Measurements from ENCODE around the gene C4BPB.

Gene C4BPB

DNA sequence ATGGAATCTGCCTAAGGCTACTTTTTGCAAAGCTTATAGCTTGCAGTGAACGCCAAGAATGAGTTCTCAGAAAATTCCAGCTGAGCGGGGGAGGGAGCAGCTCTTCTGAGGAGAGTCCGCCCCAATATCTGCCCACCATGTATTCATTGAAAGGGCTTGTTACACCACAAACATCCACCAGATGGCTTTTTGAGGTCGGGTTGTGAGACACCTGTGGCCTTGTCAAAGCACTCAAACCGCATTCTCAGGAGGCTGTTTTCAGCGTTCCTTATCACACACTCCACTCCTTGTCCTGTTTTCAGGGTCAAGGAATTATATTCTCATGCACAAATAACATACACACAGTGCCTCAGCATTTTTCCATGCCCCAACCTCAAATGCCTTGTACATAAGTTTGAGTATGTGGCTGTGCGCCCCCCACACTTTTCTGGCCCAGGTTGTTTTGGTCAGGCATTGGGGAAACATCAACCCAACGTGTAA lies 3.9 kb upstream of the C4BPB start:
- peak; percentile 17 to 33 for DNase-seq (ENCODE audit: low read depth in 2 of 2)

- no peak for DNase-seq (ENCODE audit: low read depth in 2 of 2)
Observed at GRCh38 chr1:207085887-207086286, 2.8 kb upstream of the C4BPB start.

DNA sequence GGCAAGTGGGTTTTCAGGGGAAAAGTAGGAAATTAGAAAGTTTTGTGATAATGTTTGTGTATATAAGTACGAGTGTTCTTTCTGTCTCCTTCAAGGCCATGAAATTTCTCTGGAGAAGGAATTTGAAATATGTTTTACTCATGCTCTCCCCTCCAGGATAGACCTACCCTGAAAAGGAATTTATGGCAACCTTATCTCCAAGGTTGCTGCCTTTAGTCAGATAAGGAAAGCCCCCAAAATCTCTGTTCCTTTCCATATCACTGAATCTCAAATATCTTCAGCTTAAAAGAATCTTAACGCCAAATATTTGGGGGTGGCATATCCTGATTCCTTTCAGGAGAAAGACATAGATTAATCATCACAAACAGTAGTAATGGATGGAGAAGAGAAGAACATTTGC lies 499 bp upstream of the C4BPB start:
- no peak for DNase-seq (ENCODE audit: low read depth in 2 of 2)

DNA sequence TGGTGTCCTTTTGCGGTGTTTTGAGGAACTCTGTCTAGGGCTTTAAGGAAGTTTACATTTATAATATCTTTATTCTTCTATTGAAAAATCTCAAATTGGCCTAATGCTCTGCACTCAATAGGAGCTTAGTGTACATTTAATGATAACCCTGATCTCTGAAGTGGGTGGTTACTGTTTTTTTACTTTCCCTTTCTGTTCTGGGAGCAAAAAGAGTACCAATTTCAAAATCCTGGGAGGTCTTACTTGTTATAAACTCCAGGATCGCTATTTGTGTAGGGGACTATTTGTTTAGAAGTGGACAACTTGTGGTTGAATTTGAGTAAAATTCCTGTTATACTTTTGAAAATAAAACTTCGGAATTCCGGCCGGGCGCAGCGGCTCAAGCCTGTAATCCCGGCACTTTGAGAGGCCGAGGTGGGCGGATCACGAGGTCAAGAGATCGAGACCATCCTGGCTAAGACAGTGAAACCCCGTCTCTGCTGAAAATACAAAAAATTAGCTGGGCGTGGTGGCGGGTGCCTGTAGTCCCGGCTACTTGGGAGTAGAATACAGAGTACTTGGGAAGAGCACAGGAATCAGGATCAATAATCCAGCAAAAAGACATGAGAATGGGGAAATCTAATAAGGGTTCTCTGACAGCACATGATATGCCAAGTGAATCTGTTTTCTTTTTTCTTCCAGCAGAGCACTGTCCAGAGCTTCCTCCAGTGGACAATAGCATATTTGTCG lies 1.1 kb downstream of the C4BPB start:
- DNase-seq (ENCODE audit: low read depth in 2 of 2): no peak

- no peak for DNase-seq (ENCODE audit: low read depth in 2 of 2)
Observed at GRCh38 chr1:207091200-207091908, 2.7 kb downstream of the C4BPB start.

GRCh38 chr1:207093944-207094343 lies 5.3 kb downstream of the C4BPB start:
- DNase-seq (ENCODE audit: low read depth in 2 of 2): no peak

DNA sequence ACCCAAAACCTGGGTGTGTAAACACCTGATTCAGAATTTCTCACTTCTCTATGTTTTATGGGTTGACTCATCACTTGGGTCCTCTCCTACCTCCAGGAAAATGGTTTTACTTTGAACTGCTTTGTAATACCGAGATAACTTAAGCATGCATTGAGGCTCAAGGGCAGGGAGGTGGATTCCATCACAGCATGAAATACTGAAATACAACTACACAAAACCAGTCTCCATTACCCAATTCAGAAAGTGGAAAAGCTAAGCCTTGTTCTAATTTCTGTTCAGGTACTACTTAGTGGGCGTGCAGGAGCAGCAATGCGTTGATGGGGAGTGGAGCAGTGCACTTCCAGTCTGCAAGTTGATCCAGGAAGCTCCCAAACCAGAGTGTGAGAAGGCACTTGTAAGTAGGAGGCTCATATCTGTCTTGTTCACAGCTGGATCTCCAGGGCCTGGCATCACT lies 9.2 kb downstream of the C4BPB start:
- peak; percentile 14 to 19 for DNase-seq (ENCODE audit: low read depth in 2 of 2)

- DNase-seq (ENCODE audit: low read depth in 2 of 2): no peak
Observed at GRCh38 chr1:207101720-207102119, 13.1 kb downstream of the C4BPB start.

- no peak for DNase-seq (ENCODE audit: low read depth in 2 of 2)
Observed at GRCh38 chr1:207102146-207102545, 13.5 kb downstream of the C4BPB start.

DNA sequence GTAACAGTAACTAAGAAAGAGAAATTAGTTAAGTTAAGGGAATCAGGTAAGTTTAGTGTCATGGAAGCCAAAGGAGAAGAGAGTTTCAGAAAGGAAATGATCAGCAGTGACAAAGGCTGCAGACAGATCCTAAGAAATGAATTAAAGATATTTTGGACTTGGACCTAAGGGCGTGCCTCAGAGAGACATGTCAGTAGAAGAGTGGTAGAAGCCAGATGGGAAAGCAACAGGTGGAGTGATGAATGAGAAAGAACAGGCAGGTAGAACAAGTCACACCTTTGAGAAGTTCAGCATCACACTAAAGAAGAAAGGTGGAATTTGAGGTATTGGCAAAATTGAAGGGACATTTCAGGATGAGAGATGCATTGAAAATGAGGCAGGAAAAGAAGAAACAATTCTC lies 14.0 kb downstream of the C4BPB start:
- DNase-seq (ENCODE audit: low read depth in 2 of 2): no peak

DNA sequence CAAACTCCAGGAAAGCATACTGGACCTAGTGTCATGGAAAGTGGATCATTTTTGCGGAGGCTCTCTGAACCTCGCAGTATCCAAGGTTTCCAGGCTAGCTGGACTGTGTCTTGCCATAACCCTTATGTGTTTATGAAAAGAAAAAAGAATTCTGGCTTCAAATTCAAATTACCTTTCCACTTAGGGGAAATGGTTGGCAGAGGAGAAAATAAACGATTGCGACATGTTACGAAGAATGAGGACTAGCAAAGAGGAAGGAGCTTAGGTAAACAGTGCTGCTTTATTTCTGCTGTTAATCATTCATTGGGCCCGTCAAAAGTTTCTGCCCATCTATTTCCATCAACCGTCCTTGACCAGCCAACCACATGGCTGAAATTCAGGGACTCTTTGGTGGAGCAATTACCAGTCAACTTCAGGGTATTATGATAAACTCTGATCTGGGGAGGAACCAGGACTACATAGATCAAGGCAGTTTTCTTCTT lies 15.3 kb downstream of the C4BPB start, which contains the start of gene C4BPA:
C4BPA (plus strand) TSS at position 342 of the 482 bp plus-strand sequence. CDS start 8,793 bp downstream, outside the sequence.
- DNase-seq (ENCODE audit: low read depth in 2 of 2): no peak

- no peak for DNase-seq (ENCODE audit: low read depth in 2 of 2)
Observed at GRCh38 chr1:207109004-207109403, 20.3 kb downstream of the C4BPB start.

DNA sequence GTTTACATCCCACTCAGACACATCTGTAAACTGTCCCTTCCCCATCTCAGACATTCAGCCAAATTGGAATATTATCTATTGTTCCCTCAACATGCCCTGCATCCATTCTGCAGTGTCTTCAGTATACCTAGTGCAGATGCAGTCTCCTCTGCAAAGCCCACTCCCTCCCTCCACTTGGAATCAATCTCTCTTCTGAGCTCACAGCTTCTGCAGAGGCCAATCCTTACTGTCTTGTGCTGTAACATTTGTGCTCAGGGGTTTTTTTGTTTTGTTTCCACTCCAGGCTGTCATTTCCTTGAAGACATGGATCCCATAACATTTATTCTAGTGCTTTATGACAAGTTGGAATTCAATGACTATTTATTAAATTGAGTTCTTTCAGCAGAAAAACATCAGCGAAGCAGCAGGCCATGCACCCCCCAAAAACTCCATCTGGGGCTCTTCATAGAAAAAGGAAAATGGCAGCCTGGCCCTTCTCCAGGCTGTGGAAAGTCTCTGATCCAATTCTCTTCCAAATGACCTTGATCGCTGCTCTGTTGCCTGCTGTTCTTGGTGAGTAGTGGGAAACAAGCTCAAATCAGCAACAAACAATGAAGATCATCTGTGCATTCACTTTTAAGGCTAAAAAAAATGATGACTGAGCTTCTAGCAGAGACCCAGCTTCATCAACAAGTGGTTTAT lies 24.1 kb downstream of the C4BPB start:
- no peak for DNase-seq (ENCODE audit: low read depth in 2 of 2)

DNA sequence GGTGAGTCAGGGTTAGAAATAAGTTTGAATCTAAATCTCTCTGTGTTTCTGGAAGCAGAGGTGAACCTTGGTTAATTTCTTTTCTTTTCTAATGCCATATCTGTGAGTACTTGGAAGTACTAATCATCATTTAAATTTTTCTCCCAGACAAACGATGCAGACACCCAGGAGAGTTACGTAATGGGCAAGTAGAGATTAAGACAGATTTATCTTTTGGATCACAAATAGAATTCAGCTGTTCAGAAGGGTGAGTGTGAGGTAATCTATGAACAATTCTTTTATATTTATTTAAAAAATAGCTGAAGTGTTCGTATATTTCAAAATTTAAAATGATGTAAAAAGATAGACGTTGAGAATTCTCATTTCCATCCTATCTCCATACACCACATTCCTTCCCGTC lies 26.6 kb downstream of the C4BPB start:
- DNase-seq (ENCODE audit: low read depth in 2 of 2): no peak

GRCh38 chr1:207124389-207124788 lies 35.7 kb downstream of the C4BPB start:
- no peak for DNase-seq (ENCODE audit: low read depth in 2 of 2)

- no peak for DNase-seq (ENCODE audit: low read depth in 2 of 2)
Observed at GRCh38 chr1:207128336-207128921, 39.8 kb downstream of the C4BPB start.

GRCh38 chr1:207129053-207129452 lies 40.4 kb downstream of the C4BPB start:
- DNase-seq (ENCODE audit: low read depth in 2 of 2): no peak

GRCh38 chr1:207130252-207131036 lies 41.8 kb downstream of the C4BPB start:
- no peak for DNase-seq (ENCODE audit: low read depth in 2 of 2)

- no peak for DNase-seq (ENCODE audit: low read depth in 2 of 2)
Observed at GRCh38 chr1:207131163-207131562, 42.5 kb downstream of the C4BPB start.

- DNase-seq (ENCODE audit: low read depth in 2 of 2): no peak
Observed at GRCh38 chr1:207134581-207134980, 45.9 kb downstream of the C4BPB start.

- DNase-seq (ENCODE audit: low read depth in 2 of 2): no peak
Observed at GRCh38 chr1:207139616-207140015, 51.0 kb downstream of the C4BPB start.
